ENCODE measurements around the gene PSMD3. TPM values are rescaled to one million over a fixed set of nuclear protein-coding genes. Genes with fewer than 3 reads are reported as not detected.

PSMD3 gene
- total and polyA plus RNA-seq, 9 of the 15 experiments (the other 6 are each of a cell fraction or from before 2014, with no cell fraction given), result 2.0 to 251 (median 135) TPM

DNA sequence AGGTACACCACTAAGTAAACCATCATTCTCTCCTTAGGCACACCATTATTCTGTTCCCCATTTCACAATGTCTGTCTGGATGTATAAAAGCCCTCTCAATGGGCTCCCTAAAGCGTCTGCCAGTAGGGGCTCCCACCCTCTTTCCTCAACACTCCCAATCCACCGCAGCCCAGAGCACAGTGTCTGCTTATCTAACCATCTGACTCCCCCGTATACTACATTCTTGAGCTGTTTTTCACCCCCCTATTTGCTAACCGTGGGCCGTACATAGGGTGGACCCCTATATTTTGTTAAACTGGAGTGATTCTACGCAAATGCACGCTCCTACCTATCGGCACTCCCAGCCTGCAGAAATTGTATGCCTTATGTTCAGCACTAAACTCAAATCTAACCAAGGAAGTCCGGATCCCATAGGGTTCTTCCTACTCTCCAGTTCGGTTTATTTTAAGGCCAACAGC is 685 bp upstream of the PSMD3 start (continued):
- TF ChIP-seq, protein P1, sequence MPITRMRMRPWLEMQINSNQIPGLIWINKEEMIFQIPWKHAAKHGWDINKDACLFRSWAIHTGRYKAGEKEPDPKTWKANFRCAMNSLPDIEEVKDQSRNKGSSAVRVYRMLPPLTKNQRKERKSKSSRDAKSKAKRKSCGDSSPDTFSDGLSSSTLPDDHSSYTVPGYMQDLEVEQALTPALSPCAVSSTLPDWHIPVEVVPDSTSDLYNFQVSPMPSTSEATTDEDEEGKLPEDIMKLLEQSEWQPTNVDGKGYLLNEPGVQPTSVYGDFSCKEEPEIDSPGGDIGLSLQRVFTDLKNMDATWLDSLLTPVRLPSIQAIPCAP (CRISPR knock-in tag; IDR thresholded peaks at IDR 0.05; ENCODE audit: borderline replicate concordance), result no peak
- no peak for TF ChIP-seq IFI16 (CRISPR knock-in tag; IDR thresholded peaks at IDR 0.05)
- TF ChIP-seq ATF1 (CRISPR knock-in tag; IDR thresholded peaks at IDR 0.05), result no peak
- TF ChIP-seq ATF1 (tag; IDR thresholded peaks at IDR 0.05), result no peak; the same call in 1 of the 2 replicates
- TF ChIP-seq, protein P2, sequence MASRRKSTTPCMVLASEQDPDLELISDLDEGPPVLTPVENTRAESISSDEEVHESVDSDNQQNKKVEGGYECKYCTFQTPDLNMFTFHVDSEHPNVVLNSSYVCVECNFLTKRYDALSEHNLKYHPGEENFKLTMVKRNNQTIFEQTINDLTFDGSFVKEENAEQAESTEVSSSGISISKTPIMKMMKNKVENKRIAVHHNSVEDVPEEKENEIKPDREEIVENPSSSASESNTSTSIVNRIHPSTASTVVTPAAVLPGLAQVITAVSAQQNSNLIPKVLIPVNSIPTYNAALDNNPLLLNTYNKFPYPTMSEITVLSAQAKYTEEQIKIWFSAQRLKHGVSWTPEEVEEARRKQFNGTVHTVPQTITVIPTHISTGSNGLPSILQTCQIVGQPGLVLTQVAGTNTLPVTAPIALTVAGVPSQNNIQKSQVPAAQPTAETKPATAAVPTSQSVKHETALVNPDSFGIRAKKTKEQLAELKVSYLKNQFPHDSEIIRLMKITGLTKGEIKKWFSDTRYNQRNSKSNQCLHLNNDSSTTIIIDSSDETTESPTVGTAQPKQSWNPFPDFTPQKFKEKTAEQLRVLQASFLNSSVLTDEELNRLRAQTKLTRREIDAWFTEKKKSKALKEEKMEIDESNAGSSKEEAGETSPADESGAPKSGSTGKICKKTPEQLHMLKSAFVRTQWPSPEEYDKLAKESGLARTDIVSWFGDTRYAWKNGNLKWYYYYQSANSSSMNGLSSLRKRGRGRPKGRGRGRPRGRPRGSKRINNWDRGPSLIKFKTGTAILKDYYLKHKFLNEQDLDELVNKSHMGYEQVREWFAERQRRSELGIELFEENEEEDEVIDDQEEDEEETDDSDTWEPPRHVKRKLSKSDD (conservative IDR thresholded peaks at IDR 0.05; ENCODE audit: low read length), result no peak
- TF ChIP-seq ZNF174 (CRISPR knock-in tag; IDR thresholded peaks at IDR 0.05), result no peak
- TF ChIP-seq, protein P3, sequence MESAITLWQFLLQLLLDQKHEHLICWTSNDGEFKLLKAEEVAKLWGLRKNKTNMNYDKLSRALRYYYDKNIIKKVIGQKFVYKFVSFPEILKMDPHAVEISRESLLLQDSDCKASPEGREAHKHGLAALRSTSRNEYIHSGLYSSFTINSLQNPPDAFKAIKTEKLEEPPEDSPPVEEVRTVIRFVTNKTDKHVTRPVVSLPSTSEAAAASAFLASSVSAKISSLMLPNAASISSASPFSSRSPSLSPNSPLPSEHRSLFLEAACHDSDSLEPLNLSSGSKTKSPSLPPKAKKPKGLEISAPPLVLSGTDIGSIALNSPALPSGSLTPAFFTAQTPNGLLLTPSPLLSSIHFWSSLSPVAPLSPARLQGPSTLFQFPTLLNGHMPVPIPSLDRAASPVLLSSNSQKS (CRISPR knock-in tag; IDR thresholded peaks at IDR 0.05), result no peak
- no peak for TF ChIP-seq ZMIZ1 (IDR thresholded peaks at IDR 0.05; ENCODE audit: low read depth in 2 of 2, low read length in 2 of 2)
- no peak for TF ChIP-seq CREB3 (tag; conservative IDR thresholded peaks at IDR 0.05; ENCODE audit: low read depth)
- TF ChIP-seq LEF1 (IDR thresholded peaks at IDR 0.05), result no peak; the same call in none of the 2 replicates
- TF ChIP-seq MEIS2 (IDR thresholded peaks at IDR 0.05; ENCODE audit: partially characterized antibody), result peak; percentile 1
- TF ChIP-seq SAP30 (IDR thresholded peaks at IDR 0.05; ENCODE audit: borderline replicate concordance, insufficient read depth, low read depth, low read length, poor library complexity, severe bottlenecking), result no peak
- no peak for TF ChIP-seq COPS2 (conservative IDR thresholded peaks at IDR 0.05)
- TF ChIP-seq ZNF224 (CRISPR knock-in tag; IDR thresholded peaks at IDR 0.05), result no peak
- 0 out of 2 replicates have a peak, but pooled peaks have one; percentile 11 for TF ChIP-seq MYNN (IDR thresholded peaks at IDR 0.05)
- TF ChIP-seq MYNN (CRISPR knock-in tag; IDR thresholded peaks at IDR 0.05), result no peak
- TF ChIP-seq, protein P4, sequence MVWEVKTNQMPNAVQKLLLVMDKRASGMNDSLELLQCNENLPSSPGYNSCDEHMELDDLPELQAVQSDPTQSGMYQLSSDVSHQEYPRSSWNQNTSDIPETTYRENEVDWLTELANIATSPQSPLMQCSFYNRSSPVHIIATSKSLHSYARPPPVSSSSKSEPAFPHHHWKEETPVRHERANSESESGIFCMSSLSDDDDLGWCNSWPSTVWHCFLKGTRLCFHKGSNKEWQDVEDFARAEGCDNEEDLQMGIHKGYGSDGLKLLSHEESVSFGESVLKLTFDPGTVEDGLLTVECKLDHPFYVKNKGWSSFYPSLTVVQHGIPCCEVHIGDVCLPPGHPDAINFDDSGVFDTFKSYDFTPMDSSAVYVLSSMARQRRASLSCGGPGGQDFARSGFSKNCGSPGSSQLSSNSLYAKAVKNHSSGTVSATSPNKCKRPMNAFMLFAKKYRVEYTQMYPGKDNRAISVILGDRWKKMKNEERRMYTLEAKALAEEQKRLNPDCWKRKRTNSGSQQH (CRISPR knock-in tag; IDR thresholded peaks at IDR 0.05), result no peak
- TF ChIP-seq CEBPB (tag; IDR thresholded peaks at IDR 0.05), result peak; percentile 84
- no peak for TF ChIP-seq CBFB (CRISPR knock-in tag; IDR thresholded peaks at IDR 0.05)

Measured in K562 (cell line).